ENCODE data around the gene BTBD7.

The BTBD7 gene

DNA sequence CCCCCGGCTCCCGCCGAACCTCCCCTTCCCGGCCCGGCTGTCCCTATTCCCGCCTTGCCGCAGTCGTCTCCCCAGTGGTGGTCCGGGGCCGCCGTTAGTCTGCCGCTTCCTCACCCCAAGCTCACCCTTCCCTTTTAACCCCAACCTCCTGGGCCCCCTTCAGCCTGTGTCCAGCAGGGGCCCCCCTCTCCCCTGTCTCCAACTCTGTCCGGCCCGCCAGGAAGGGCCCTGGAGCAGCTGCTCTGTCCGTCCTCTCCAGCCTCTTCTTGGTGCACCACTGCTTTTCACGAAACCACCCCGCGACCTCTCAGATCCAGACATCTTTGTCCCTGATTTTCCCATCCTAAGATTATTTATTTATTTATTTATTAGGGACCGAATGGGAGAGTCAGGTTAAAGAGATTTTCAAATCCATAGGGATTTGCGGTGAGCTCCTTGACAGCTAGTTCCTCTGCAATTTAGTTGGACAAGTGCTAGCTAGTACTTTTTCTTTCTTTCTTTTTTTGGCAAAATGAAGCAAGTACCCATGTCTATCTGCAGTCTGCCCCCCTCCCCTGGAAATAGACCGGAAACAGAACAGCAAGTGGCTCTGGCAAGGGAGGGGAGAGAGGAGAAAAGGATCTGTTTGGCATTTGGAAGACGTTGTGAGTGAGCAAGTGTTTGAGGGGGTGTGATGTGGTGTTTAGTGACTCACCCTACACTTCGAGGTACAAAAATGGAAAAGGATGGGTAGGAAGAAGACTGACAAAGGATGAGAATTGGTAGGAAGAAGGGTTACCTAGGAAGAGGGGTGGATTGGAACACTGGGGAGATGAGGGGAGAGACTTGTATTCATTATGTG, 125.1 kb downstream of the BTBD7 start:
- intact Hi-C loops (cut with DNase I): loop anchor here (1.0 to 5.0 kb wide), 3 partner anchors 125 to 335 kb away; partner anchors contain the start of gene UNC79
- peak in 8 of 10 donors; percentile 36 to 94 (median 45) for DNase-seq

GRCh38 chr14:93206793-93207467, 125.9 kb downstream of the BTBD7 start, which contains the start of the genes GON7 and UBR7:
Gene GON7, minus strand, starts transcription at chr14:93207065. Its CDS starts 28 bp downstream, at chr14:93207037.
Gene UBR7, plus strand, starts transcription at chr14:93207256. Its CDS starts 36 bp downstream, at chr14:93207292.
- peak; percentile 92 to 100 (median 96) for DNase-seq
- intact Hi-C loops (cut with DNase I): loop anchor here (1.0 to 5.0 kb wide), 3 partner anchors 125 to 336 kb away; partner anchors contain the start of gene UNC79

DNA sequence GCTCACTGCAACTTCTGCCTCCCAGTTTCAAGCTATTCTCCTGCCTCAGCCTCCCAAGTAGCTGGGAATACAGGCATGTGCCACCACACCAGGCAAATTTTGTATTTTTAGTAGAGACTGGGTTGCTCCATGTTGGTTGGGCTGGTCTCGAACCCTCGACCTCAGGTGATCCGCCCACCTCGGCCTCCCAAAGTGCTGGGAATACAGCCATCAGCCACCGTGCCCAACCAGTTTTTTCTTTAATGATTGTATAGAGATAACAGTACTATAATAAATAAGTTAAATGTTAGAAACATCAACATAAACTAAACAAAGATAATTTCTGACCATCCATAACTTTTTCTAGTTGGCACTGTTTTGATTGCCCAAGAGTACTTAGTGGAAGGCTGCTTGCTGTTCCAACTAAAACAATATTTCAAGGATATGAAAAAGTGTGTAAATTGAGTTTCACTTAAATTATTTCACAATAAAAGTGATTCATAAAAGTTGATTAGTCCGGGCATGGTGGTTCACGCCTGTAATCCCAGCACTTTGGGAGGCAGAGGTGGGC, 131.6 kb downstream of the BTBD7 start:
- intact Hi-C loops (cut with DNase I): no loop called here
- DNase-seq: no peak

DNA sequence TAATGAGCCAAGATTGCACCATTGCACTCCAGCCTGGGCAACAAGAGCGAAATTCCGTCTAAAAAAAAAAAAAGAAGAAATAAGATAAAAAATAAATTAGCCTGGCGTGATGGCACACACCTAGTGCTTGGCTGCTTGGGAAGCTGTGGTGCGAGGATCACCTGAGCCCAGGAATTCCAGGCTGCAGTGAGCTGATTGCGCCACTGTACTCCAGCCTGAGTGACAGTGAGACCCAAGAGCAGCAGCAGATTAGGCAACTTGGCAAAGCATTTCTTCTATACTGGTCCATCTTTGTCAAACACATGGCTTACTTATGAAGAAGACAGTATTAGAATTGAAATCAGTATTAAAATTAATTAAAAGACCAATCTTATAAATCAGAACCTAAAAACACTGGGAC, 132.3 kb downstream of the BTBD7 start:
- DNase-seq: no peak
- intact Hi-C loops (cut with DNase I): no loop called here

DNA sequence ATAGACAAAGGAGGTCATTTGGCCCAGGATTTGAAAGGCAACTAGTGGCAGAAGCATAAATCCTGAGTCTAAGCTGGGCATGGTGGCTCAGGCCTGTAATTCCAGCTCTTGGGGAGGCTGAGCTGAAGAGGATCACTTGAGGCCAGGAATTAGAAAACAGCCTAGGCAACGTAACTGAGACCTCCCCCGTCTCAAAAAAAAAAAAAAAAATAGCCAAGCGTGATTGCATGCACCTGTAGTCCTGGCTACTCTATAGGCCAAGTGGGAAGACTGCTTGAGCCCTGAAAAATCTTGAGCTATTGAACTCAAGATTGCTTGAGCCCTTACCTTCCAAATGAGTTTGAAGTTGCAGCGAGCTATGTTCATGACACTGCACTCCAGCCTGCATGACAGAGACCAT, 133.8 kb downstream of the BTBD7 start:
- intact Hi-C loops (cut with DNase I): no loop called here
- no peak for DNase-seq

- intact Hi-C loops (cut with DNase I): no loop called here
- no peak for DNase-seq
Observed at GRCh38 chr14:93195316-93195999, 137.4 kb downstream of the BTBD7 start.

Measured in posterior cingulate gyrus (tissue), 11 donors.